Liver (tissue), 9 donors: Measurements from ENCODE around the gene ZFAND3. TPM values are rescaled to one million over a fixed set of nuclear protein-coding genes. Genes with fewer than 3 reads are reported as not detected.
A peak's percentile ranks its signal among the peaks of the same experiment; 100 is the strongest.

Experiments
- DNase-seq: peaks from one replicate; pipeline ENCODE4 v3.0.0-alpha.2; 2017; ENCODE audit warnings: low spot score
- H3K27ac ChIP-seq, 2 donors: one replicate each; pipeline ENCODE4 v1.7.0; 2013; ENCODE audit warnings: inconsistent platforms in 2 of 2, low read length in 2 of 2, control low read depth in 1 of 2, low read depth in 1 of 2, mild to moderate bottlenecking in 1 of 2
- H3K27me3 ChIP-seq, 4 donors: one replicate each; pipeline versions ENCODE4 v1.6.1 to v1.7.0; 2013; ENCODE audit warnings: low read length in 3 of 4, inconsistent platforms in 1 of 4, mild to moderate bottlenecking in 1 of 4, moderate library complexity in 1 of 4; ENCODE audit not compliant: control insufficient read depth in 4 of 4, insufficient read depth in 4 of 4
- H3K36me3 ChIP-seq, 4 donors: one replicate each; pipeline versions ENCODE4 v1.6.1 to v1.7.0; 2013; ENCODE audit warnings: low read length in 3 of 4, mild to moderate bottlenecking in 3 of 4, low read depth in 1 of 4, moderate library complexity in 1 of 4; ENCODE audit not compliant: control insufficient read depth in 4 of 4, insufficient read depth in 3 of 4
- H3K4me1 ChIP-seq, 4 donors: one replicate each; pipeline versions ENCODE4 v1.6.1 to v1.7.0; 2013; ENCODE audit warnings: low read length in 3 of 4, mild to moderate bottlenecking in 3 of 4, moderate library complexity in 1 of 4; ENCODE audit not compliant: control insufficient read depth in 4 of 4, insufficient read depth in 4 of 4
- H3K4me3 ChIP-seq, 3 donors: one replicate each; pipeline versions ENCODE4 v1.6.1 to v1.7.0; 2013; ENCODE audit warnings: low read length in 3 of 3, control low read depth in 1 of 3, low read depth in 1 of 3, mild to moderate bottlenecking in 1 of 3
- H3K9ac ChIP-seq, 2 donors: one replicate each; pipeline ENCODE4 v1.7.0; 2013; ENCODE audit warnings: low read length in 2 of 2, mild to moderate bottlenecking in 2 of 2, moderate library complexity in 2 of 2, control low read depth in 1 of 2, low read depth in 1 of 2
- H3K9me3 ChIP-seq, 4 donors: one replicate each; pipeline versions ENCODE4 v1.6.1 to v1.7.0; 2013; ENCODE audit warnings: low read length in 3 of 4; ENCODE audit not compliant: control insufficient read depth in 4 of 4
- ATF3 ChIP-seq: IDR thresholded peaks from 2 replicates; pipeline ENCODE4 v1.6.1; 2016; ENCODE audit warnings: antibody characterized with exemption
- GABPA ChIP-seq, 2 donors: IDR thresholded peaks in 1 of 2; conservative IDR thresholded peaks in 1 of 2; 2 replicates each; pipeline ENCODE4 v1.6.1; 2016; ENCODE audit warnings: antibody characterized with exemption in 2 of 2, mild to moderate bottlenecking in 1 of 2, moderate library complexity in 1 of 2
- HNF4G ChIP-seq: IDR thresholded peaks from 2 replicates; pipeline ENCODE4 v1.6.1; 2016; ENCODE audit warnings: antibody characterized with exemption
- JUND ChIP-seq, 2 donors: IDR thresholded peaks; 2 replicates each; pipeline ENCODE4 v1.6.1; 2016; ENCODE audit warnings: antibody characterized with exemption in 2 of 2
- RXRA ChIP-seq, 2 donors: IDR thresholded peaks; 2 replicates each; pipeline ENCODE4 v1.6.1; 2017 to 2018; ENCODE audit warnings: antibody characterized with exemption in 2 of 2, mild to moderate bottlenecking in 1 of 2
- TAF1 ChIP-seq: conservative IDR thresholded peaks from 2 replicates; pipeline ENCODE4 v1.6.1; 2016; ENCODE audit warnings: antibody characterized with exemption, mild to moderate bottlenecking
- YY1 ChIP-seq: IDR thresholded peaks from 2 replicates; pipeline ENCODE4 v1.6.1; 2016; ENCODE audit warnings: antibody characterized with exemption, mild to moderate bottlenecking
- ZBTB33 ChIP-seq: IDR thresholded peaks from 2 replicates; pipeline ENCODE4 v1.6.1; 2016; ENCODE audit warnings: antibody characterized with exemption
- WGBS: extraction: QIAGEN DNeasy Blood & Tissue Kit; methylation state at CpG from one replicate; pipeline ENCODE4 v1.1.7; 2013; 5-methylcytosine and 5-hydroxymethylcytosine counted together
- polyA plus RNA-seq, 2 donors: library from polyadenylated mRNA; stranded (reverse) in 1 of 2; unstranded in 1 of 2; fragments of 200-250 nt in 1 of 2; fragments of >200 nt in 1 of 2; fragmentation: Nextera tagmentation in 1 of 2; extraction: Ambion mirVana in 1 of 2; gene quantifications; one replicate each; pipeline versions ENCODE4 v1.2.1 to v1.2.3, GENCODE V29; 2013 to 2015
- total RNA-seq, 2 donors: library from RNA; depleted of rRNA; stranded (reverse); fragments of >200 nt; gene quantifications; one replicate each; pipeline ENCODE4 v1.2.3, GENCODE V29; 2014
- TF ChIP-seq, protein P1 (sequence below): fragments of 150-350 bp; IDR thresholded peaks from 2 replicates; pipeline ENCODE4 v1.5.1; 2017; ENCODE audit warnings: improper control_type of control experiment, low read depth, low read length; ENCODE audit not compliant: missing input control
- donor health status: healthy.
- donor health status: healthy.
- donor health status: healthy.
- donor health status: healthy.
- donor health status: healthy.

ZFAND3 gene
- total and polyA plus RNA-seq, 4 donors: 7.7 to 37.5 (median 23.1) TPM

GRCh38 chr6:38095054-38095453 lies 275.5 kb downstream of the ZFAND3 start:
- TF ChIP-seq GABPA (IDR thresholded peaks at IDR 0.05 in 1 of 2, conservative IDR thresholded peaks at IDR 0.05 in 1 of 2) (no peak), TAF1 (no peak), JUND (IDR thresholded peaks at IDR 0.05) (peak in 1 of 2 donors; percentile 31)
- WGBS: 80% methylated on average over 2 of the region's 2 CpGs

GRCh38 chr6:38099221-38099620 lies 279.7 kb downstream of the ZFAND3 start:
- H3K4me1 ChIP-seq: peaks cover 0 to 2% (median 0%) of the 10 kb centered on the region in 4 donors
- no peak overlapping the region for H3K27ac ChIP-seq
- H3K4me3 ChIP-seq: no peak overlapping the region
- no peak for TF ChIP-seq JUND (IDR thresholded peaks at IDR 0.05)
- TF ChIP-seq ZBTB33: no peak
- TF ChIP-seq GABPA (IDR thresholded peaks at IDR 0.05 in 1 of 2, conservative IDR thresholded peaks at IDR 0.05 in 1 of 2): no peak
- H3K9ac ChIP-seq: no peak overlapping the region
- no peaks in the 10 kb centered on the region for H3K27me3 ChIP-seq
- WGBS: 93% methylated on average over 1 of the region's 1 CpG
- peaks cover 0 to 5% (median 4%) of the 10 kb centered on the region in 4 donors for H3K36me3 ChIP-seq
- no peaks in the 10 kb centered on the region for H3K9me3 ChIP-seq
- no peak for DNase-seq

More at GRCh38 chr6:38095054-38095453, 275.5 kb downstream of the ZFAND3 start:
- Histone ChIP-seq H3K27ac (no peak overlapping the region), H3K9ac (no peak overlapping the region), H3K9me3 (no peaks in the 10 kb centered on the region), H3K4me3 (no peak overlapping the region), H3K4me1 (peaks cover 0 to 2% (median 0%) of the 10 kb centered on the region in 4 donors), H3K36me3 (peaks cover 0 to 2% (median under 1%) of the 10 kb centered on the region in 4 donors), H3K27me3 (no peaks in the 10 kb centered on the region)
- no peak for DNase-seq

GRCh38 chr6:38100380-38100779 lies 280.9 kb downstream of the ZFAND3 start:
- WGBS: 93% methylated on average over 1 of the region's 1 CpG
- TF ChIP-seq TAF1 (no peak), RXRA (IDR thresholded peaks at IDR 0.05) (no peak), ATF3 (no peak), HNF4G (no peak), YY1 (no peak)
- TF ChIP-seq, protein P1, sequence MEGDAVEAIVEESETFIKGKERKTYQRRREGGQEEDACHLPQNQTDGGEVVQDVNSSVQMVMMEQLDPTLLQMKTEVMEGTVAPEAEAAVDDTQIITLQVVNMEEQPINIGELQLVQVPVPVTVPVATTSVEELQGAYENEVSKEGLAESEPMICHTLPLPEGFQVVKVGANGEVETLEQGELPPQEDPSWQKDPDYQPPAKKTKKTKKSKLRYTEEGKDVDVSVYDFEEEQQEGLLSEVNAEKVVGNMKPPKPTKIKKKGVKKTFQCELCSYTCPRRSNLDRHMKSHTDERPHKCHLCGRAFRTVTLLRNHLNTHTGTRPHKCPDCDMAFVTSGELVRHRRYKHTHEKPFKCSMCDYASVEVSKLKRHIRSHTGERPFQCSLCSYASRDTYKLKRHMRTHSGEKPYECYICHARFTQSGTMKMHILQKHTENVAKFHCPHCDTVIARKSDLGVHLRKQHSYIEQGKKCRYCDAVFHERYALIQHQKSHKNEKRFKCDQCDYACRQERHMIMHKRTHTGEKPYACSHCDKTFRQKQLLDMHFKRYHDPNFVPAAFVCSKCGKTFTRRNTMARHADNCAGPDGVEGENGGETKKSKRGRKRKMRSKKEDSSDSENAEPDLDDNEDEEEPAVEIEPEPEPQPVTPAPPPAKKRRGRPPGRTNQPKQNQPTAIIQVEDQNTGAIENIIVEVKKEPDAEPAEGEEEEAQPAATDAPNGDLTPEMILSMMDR: no peak
- Histone ChIP-seq H3K9ac (no peak overlapping the region), H3K4me3 (no peak overlapping the region), H3K27me3 (no peaks in the 10 kb centered on the region), H3K27ac (no peak overlapping the region), H3K36me3 (peaks cover 0 to 5% (median 4%) of the 10 kb centered on the region in 4 donors), H3K4me1 (no peaks in the 10 kb centered on the region), H3K9me3 (no peaks in the 10 kb centered on the region)
- DNase-seq: no peak
